WTC11 (cell line): ENCODE measurements around the gene LRIT3.

Source experiments
- CREB1 ChIP-seq: sonication (generic); formaldehyde crosslinking; IDR thresholded peaks from 2 replicates; pipeline ENCODE4 v1.8.0; 2023; ENCODE audit warnings: mild to moderate bottlenecking, missing genetic modification reagents
- ELF4 ChIP-seq: sonication (generic); formaldehyde crosslinking; IDR thresholded peaks from 2 replicates; pipeline ENCODE4 v1.8.1; 2022; ENCODE audit warnings: low read depth, mild to moderate bottlenecking, moderate library complexity, missing genetic modification reagents
- NFYB ChIP-seq: sonication (generic); formaldehyde crosslinking; conservative IDR thresholded peaks from 2 replicates; pipeline ENCODE4 v1.8.0; 2022; ENCODE audit warnings: low read depth, missing genetic modification reagents
- SMAD3 ChIP-seq: sonication (generic); formaldehyde crosslinking; IDR thresholded peaks from 2 replicates; pipeline ENCODE4 v1.8.0; 2022; ENCODE audit warnings: missing genetic modification reagents, mild to moderate bottlenecking, borderline replicate concordance
- SP1 ChIP-seq: sonication (generic); formaldehyde crosslinking; conservative IDR thresholded peaks from 2 replicates; pipeline ENCODE4 v1.8.1; 2022; ENCODE audit warnings: missing genetic modification reagents
- TP53 ChIP-seq: sonication (generic); formaldehyde crosslinking; IDR thresholded peaks from 2 replicates; pipeline ENCODE4 v1.8.1; 2023; ENCODE audit warnings: mild to moderate bottlenecking, missing genetic modification reagents
- ZNF416 ChIP-seq: fragments of 250-450 bp; sonication (Bioruptor Pico); IDR thresholded peaks from 2 replicates; pipeline ENCODE4 v1.9.0; 2021; ENCODE audit warnings: mild to moderate bottlenecking, inconsistent platforms
- ZNF423 ChIP-seq: fragments of 250-450 bp; sonication (Bioruptor Pico); IDR thresholded peaks from 2 replicates; pipeline ENCODE4 v2.1.2; 2022; ENCODE audit warnings: mild to moderate bottlenecking, moderate library complexity
- TF ChIP-seq, protein P1 (sequence below): fragments of 200-600 bp; IDR thresholded peaks from 2 replicates; pipeline ENCODE4 v1.8.0; 2022; ENCODE audit warnings: antibody characterized with exemption
- TF ChIP-seq, protein P2 (sequence below): sonication (generic); formaldehyde crosslinking; IDR thresholded peaks from 2 replicates; pipeline ENCODE4 v1.8.0; 2022; ENCODE audit warnings: mild to moderate bottlenecking, missing genetic modification reagents
- TF ChIP-seq, protein P3 (sequence below): sonication (generic); formaldehyde crosslinking; IDR thresholded peaks from 2 replicates; pipeline ENCODE4 v1.8.1; 2023; ENCODE audit warnings: mild to moderate bottlenecking, missing genetic modification reagents, moderate library complexity
- TF ChIP-seq, protein P4 (sequence below): sonication (generic); formaldehyde crosslinking; IDR thresholded peaks from 2 replicates; pipeline ENCODE4 v1.8.1; 2023; ENCODE audit warnings: mild to moderate bottlenecking, moderate library complexity, missing genetic modification reagents
- TF ChIP-seq, protein P5 (sequence below): sonication (generic); formaldehyde crosslinking; IDR thresholded peaks from 2 replicates; pipeline ENCODE4 v1.8.1; 2023; ENCODE audit warnings: mild to moderate bottlenecking, missing genetic modification reagents, moderate library complexity
- TF ChIP-seq, protein P6 (sequence below): sonication (generic); formaldehyde crosslinking; IDR thresholded peaks from 2 replicates; pipeline ENCODE4 v1.8.0; 2023; ENCODE audit warnings: mild to moderate bottlenecking, missing genetic modification reagents

DNA sequence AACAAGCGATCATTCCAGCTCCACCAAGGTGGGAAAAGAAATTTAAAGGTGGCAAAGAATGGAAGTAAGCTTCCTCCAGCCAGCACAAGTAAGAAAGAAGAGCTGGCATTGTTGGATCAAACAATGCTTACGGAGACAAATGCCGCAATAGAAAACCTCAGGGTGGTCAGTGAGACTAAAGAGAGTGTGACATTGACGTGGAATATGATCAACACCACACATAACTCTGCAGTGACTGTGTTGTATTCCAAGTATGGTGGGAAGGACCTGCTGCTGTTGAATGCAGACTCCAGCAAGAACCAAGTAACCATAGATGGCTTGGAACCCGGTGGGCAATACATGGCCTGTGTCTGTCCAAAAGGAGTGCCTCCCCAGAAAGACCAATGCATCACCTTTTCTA, 22.2 kb downstream of the LRIT3 start:
- TF ChIP-seq ZNF416 = no peak
- TF ChIP-seq CREB1 (CRISPR knock-in tag) = no peak
- TF ChIP-seq, protein P1, sequence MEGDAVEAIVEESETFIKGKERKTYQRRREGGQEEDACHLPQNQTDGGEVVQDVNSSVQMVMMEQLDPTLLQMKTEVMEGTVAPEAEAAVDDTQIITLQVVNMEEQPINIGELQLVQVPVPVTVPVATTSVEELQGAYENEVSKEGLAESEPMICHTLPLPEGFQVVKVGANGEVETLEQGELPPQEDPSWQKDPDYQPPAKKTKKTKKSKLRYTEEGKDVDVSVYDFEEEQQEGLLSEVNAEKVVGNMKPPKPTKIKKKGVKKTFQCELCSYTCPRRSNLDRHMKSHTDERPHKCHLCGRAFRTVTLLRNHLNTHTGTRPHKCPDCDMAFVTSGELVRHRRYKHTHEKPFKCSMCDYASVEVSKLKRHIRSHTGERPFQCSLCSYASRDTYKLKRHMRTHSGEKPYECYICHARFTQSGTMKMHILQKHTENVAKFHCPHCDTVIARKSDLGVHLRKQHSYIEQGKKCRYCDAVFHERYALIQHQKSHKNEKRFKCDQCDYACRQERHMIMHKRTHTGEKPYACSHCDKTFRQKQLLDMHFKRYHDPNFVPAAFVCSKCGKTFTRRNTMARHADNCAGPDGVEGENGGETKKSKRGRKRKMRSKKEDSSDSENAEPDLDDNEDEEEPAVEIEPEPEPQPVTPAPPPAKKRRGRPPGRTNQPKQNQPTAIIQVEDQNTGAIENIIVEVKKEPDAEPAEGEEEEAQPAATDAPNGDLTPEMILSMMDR = no peak
- TF ChIP-seq, protein P2, sequence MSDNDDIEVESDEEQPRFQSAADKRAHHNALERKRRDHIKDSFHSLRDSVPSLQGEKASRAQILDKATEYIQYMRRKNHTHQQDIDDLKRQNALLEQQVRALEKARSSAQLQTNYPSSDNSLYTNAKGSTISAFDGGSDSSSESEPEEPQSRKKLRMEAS (CRISPR knock-in tag) = no peak
- TF ChIP-seq, protein P3, sequence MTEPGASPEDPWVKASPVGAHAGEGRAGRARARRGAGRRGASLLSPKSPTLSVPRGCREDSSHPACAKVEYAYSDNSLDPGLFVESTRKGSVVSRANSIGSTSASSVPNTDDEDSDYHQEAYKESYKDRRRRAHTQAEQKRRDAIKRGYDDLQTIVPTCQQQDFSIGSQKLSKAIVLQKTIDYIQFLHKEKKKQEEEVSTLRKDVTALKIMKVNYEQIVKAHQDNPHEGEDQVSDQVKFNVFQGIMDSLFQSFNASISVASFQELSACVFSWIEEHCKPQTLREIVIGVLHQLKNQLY (CRISPR knock-in tag) = no peak
- TF ChIP-seq SMAD3 (CRISPR knock-in tag) = no peak
- TF ChIP-seq ELF4 (CRISPR knock-in tag) = no peak
- TF ChIP-seq ZNF423 (CRISPR knock-in tag) = no peak
- no peak for TF ChIP-seq SP1 (CRISPR knock-in tag)
- TF ChIP-seq, protein P4, sequence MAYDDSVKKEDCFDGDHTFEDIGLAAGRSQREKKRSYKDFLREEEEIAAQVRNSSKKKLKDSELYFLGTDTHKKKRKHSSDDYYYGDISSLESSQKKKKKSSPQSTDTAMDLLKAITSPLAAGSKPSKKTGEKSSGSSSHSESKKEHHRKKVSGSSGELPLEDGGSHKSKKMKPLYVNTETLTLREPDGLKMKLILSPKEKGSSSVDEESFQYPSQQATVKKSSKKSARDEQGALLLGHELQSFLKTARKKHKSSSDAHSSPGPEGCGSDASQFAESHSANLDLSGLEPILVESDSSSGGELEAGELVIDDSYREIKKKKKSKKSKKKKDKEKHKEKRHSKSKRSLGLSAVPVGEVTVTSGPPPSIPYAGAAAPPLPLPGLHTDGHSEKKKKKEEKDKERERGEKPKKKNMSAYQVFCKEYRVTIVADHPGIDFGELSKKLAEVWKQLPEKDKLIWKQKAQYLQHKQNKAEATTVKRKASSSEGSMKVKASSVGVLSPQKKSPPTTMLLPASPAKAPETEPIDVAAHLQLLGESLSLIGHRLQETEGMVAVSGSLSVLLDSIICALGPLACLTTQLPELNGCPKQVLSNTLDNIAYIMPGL = no peak
- TF ChIP-seq, protein P5, sequence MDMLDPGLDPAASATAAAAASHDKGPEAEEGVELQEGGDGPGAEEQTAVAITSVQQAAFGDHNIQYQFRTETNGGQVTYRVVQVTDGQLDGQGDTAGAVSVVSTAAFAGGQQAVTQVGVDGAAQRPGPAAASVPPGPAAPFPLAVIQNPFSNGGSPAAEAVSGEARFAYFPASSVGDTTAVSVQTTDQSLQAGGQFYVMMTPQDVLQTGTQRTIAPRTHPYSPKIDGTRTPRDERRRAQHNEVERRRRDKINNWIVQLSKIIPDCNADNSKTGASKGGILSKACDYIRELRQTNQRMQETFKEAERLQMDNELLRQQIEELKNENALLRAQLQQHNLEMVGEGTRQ = no peak
- no peak for TF ChIP-seq TP53 (CRISPR knock-in tag)
- TF ChIP-seq NFYB (CRISPR knock-in tag) = no peak
- TF ChIP-seq, protein P6, sequence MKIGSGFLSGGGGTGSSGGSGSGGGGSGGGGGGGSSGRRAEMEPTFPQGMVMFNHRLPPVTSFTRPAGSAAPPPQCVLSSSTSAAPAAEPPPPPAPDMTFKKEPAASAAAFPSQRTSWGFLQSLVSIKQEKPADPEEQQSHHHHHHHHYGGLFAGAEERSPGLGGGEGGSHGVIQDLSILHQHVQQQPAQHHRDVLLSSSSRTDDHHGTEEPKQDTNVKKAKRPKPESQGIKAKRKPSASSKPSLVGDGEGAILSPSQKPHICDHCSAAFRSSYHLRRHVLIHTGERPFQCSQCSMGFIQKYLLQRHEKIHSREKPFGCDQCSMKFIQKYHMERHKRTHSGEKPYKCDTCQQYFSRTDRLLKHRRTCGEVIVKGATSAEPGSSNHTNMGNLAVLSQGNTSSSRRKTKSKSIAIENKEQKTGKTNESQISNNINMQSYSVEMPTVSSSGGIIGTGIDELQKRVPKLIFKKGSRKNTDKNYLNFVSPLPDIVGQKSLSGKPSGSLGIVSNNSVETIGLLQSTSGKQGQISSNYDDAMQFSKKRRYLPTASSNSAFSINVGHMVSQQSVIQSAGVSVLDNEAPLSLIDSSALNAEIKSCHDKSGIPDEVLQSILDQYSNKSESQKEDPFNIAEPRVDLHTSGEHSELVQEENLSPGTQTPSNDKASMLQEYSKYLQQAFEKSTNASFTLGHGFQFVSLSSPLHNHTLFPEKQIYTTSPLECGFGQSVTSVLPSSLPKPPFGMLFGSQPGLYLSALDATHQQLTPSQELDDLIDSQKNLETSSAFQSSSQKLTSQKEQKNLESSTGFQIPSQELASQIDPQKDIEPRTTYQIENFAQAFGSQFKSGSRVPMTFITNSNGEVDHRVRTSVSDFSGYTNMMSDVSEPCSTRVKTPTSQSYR (CRISPR knock-in tag) = no peak
